Measurements from ENCODE around the gene CREB3. TPM values are rescaled to one million over a fixed set of nuclear protein-coding genes. Genes with fewer than 3 reads are reported as not detected.

The CREB3 gene
- polyA plus RNA-seq, 1 donor from 2014 or later: 88.4 TPM

DNA sequence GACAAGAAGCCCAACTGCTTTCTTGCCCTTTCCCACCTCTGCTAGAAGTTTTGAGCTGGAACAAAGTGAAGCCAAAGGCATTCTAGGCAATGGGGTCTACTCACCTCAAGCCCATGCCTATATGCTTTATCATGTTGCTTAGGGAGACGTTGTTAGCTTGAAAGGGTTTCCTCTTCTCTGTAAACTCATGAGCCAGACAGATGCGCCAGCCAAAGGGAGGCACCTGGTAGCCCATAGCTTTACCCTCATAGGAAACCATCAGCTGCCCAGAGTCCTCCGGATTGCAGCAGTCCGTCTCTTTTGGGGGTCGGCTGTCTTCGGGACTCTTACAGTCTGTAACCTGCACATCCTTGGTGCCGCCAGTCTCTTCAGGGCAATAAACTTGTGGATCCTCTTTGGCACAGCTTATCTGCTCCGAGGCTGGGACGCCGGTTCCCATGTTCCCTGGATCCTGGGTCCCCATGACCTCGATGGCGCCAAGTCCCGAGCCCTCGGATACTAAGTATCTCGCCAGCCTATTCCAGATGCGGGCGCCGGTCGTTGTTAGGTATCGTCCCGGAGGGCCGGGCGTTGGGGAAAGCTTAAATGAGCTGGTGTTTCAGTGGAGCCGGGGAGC lies 15.9 kb downstream of the CREB3 start:
- Histone ChIP-seq H3K79me2 (replicated peaks; ENCODE audit: insufficient read depth, low read length) (peaks cover 38% of the 10 kb centered on the region), H2AFZ (ENCODE audit: low read depth, low read length) (peak overlapping the region; percentile 1)

More for the DNA sequence above, 15.9 kb downstream of the CREB3 start:
- Histone ChIP-seq H3K4me2 (ENCODE audit: low read length) (peak overlapping the region; percentile 99), H4K20me1 (ENCODE audit: insufficient read depth) (no peaks in the 10 kb centered on the region), H3K4me3 (ENCODE audit: low read length) (peak overlapping the region; percentile 93), H3K9ac (ENCODE audit: low read length) (peak overlapping the region; percentile 88), H3K27me3 (ENCODE audit: insufficient read depth, low read depth, low read length) (no peaks in the 10 kb centered on the region), H3K9me2 (ENCODE audit: insufficient read depth, low read length) (no peaks in the 10 kb centered on the region), H3F3A (ENCODE audit: insufficient read depth, low read length, poor library complexity, severe bottlenecking) (no peaks in the 10 kb centered on the region), H3K36me3 (ENCODE audit: insufficient read depth, low read length) (no peaks in the 10 kb centered on the region), H3K27ac (ENCODE audit: low read length) (peak overlapping the region; percentile 58), H3K9me3 (ENCODE audit: low read length) (no peaks in the 10 kb centered on the region)
- TF ChIP-seq MXI1 (conservative IDR thresholded peaks at IDR 0.05; ENCODE audit: poor library complexity, severe bottlenecking): no peak
- TF ChIP-seq SMC3 (conservative IDR thresholded peaks at IDR 0.05; ENCODE audit: poor library complexity): no peak
- TF ChIP-seq RAD21 (conservative IDR thresholded peaks at IDR 0.05): no peak
- TF ChIP-seq EP300 (conservative IDR thresholded peaks at IDR 0.05; ENCODE audit: poor library complexity, severe bottlenecking): no peak
- no peak for TF ChIP-seq EZH2 (IDR thresholded peaks at IDR 0.05; ENCODE audit: borderline replicate concordance, insufficient read depth, low read length, poor library complexity, severe bottlenecking)
- no peak for TF ChIP-seq REST (IDR thresholded peaks at IDR 0.05; ENCODE audit: borderline replicate concordance)
- TF ChIP-seq POLR2AphosphoS5 (IDR thresholded peaks at IDR 0.05): no peak
- TF ChIP-seq CTCF (IDR thresholded peaks at IDR 0.05; ENCODE audit: poor library complexity, severe bottlenecking): no peak
- no peak for TF ChIP-seq TAF1 (IDR thresholded peaks at IDR 0.05; ENCODE audit: low read depth)

All from neural cell (in vitro differentiated cells).